ENCODE measurements around the gene SCAP.

The SCAP gene

DNA sequence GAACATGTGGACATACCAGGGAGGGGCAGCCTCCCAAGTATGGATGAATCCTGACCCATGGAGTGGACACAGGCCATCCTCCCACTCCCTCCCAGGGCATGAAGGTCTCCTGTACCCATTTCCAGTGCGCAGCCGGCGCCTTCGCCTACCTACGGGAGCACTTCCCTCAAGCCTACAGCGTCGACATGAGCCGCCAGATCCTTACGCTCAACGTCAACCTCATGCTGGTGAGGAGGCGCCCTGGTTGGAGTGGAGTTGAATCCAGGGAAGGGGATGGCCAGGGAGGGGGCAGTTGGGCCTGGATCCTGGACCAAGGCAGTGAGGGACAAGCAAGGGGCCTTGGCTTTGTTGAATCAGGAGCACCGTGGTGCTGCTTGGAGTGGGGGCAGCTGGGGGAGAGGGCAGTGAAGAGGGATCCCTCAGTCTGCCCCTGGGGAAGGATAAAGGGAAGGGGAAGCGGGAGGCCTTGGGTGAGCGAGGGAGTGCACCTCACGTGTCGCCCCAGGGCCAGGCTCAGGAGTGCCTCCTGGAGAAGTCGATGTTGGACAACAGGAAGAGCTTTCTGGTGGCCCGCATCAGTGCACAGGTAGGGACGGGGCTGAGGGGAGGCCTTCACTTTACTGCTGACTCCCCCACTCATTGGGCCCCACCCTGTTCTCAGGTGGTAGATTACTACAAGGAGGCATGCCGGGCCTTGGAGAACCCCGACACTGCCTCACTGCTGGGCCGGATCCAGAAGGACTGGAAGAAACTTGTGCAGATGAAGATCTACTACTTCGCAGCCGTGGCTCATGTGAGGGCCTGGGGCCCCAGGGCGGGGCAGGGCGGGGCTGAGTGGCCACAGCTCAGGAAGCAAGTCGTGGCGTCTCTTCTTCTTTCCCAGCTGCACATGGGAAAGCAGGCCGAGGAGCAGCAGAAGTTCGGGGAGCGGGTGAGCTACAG, 69.7 kb downstream of the SCAP start:
- H2AFZ ChIP-seq (ENCODE audit: low read depth, low read length) = no peak overlapping the region
- H3K4me3 ChIP-seq (ENCODE audit: low read length) = no peak overlapping the region
- H3K36me3 ChIP-seq (ENCODE audit: insufficient read depth, low read length) = peaks cover 51% of the 10 kb centered on the region
- no peaks in the 10 kb centered on the region for H3K27me3 ChIP-seq (ENCODE audit: insufficient read depth, low read length)
- H3K9me3 ChIP-seq (ENCODE audit: low read length) = no peaks in the 10 kb centered on the region
- H3K4me1 ChIP-seq (ENCODE audit: insufficient read depth, low read length) = peaks cover 4% of the 10 kb centered on the region

DNA sequence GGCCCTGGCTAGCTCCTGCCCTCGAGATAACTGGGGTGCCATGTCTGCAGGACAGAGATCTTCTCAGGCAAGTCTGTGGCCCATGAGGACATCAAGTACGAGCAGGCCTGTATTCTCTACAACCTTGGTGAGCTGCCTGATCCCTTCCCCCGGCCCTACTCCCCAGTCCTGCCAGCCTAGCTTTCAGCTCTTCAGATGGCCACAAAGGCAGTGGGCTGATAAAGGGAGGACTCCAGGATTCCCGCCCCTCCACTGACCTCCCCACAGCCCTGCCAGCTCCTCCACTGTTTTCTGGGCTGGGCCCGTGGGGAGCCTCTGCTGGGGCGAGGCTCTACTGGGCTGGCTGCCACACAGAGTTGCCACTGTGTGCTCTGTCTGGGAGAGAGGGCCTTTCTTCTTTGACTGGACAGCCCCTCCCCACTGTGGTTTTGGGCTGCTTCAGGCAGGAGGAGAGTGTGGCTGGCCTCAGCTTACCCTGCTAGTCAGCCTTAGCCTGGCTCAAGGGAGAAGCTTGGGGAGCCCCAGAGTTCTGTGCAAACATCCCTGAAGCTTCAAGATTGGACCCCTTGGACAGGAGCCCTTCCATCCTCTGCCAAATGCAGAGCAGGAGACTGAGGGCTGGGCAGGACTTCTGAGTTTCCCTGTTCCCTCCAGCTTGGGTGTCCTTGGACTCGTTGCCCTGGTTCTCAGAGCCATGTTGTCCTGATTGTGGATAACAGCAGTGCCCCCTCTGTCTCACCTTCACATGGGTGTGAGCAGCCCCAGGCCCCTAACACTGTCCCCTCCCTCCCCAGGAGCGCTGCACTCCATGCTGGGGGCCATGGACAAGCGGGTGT, 70.6 kb downstream of the SCAP start:
- peaks cover 49% of the 10 kb centered on the region for H3K36me3 ChIP-seq (ENCODE audit: insufficient read depth, low read length)

DNA sequence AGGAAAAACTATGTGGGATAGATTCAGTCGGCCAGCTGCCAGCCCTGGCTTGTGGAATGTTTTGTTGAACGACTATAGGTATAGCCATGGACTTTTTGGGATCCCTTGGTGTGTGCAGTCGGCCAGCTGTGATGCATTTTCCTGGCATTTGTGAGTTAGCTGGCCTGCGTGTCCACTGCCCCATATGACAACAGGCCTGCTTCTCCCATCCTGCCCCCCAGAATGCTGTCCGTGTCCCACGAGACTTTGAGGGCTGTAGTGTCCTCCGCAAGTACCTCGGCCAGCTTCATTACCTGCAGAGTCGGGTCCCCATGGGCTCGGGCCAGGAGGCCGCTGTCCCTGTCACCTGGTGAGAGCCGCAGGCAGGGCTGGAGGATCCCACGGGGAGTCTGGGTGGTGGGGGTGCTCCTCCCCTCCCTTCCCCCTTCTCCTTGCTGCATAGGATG, 71.3 kb downstream of the SCAP start:
- H2AFZ ChIP-seq (ENCODE audit: low read depth, low read length) = no peak overlapping the region
- no peak overlapping the region for H3K4me3 ChIP-seq (ENCODE audit: low read length)
- peaks cover 4% of the 10 kb centered on the region for H3K4me1 ChIP-seq (ENCODE audit: insufficient read depth, low read length)
- peaks cover 42% of the 10 kb centered on the region for H3K36me3 ChIP-seq (ENCODE audit: insufficient read depth, low read length)
- H3K27me3 ChIP-seq (ENCODE audit: insufficient read depth, low read length) = no peaks in the 10 kb centered on the region
- H3K9me3 ChIP-seq (ENCODE audit: low read length) = no peaks in the 10 kb centered on the region

More for the DNA sequence above, 70.6 kb downstream of the SCAP start:
- Histone ChIP-seq H3K4me3 (ENCODE audit: low read length) (no peak overlapping the region), H2AFZ (ENCODE audit: low read depth, low read length) (no peak overlapping the region), H3K4me1 (ENCODE audit: insufficient read depth, low read length) (peaks cover 4% of the 10 kb centered on the region), H3K9me3 (ENCODE audit: low read length) (no peaks in the 10 kb centered on the region), H3K27me3 (ENCODE audit: insufficient read depth, low read length) (no peaks in the 10 kb centered on the region)

DNA sequence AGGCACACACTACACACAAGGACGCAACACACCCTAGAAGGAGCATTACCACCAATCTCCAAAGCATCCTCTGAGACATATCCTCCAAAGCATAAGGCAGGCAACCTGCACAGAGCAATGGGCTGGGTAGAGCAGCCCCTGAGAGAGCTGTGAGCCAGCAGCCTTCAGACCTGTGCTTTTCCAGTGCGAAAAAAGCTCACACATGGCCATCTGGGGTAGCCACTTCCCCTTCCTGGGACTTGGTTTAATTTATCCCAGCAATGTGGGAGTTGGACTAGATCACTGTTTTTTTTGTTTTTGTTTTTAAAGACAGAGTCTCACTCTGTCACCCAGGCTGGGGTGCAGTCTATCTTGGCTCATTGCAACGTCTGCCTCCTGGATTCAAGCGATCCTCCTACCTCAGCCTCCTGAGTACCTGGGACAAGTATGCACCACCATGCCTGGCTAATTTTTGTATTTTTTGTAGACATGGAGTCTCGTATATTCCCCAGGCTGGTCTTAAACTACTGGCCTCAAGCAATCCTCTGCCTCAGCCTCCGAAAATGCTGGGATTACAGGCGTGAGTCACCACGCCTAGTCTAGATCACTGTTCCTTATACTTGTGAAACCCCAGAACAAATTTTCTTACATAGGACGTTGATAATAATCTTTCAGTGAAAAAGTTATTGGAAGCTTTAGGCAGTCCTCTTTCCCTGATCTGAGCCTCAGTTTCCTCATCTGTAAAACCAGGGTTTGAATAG, 76.0 kb downstream of the SCAP start:
- H3K36me3 ChIP-seq (ENCODE audit: insufficient read depth, low read length) = peaks cover 9% of the 10 kb centered on the region

DNA sequence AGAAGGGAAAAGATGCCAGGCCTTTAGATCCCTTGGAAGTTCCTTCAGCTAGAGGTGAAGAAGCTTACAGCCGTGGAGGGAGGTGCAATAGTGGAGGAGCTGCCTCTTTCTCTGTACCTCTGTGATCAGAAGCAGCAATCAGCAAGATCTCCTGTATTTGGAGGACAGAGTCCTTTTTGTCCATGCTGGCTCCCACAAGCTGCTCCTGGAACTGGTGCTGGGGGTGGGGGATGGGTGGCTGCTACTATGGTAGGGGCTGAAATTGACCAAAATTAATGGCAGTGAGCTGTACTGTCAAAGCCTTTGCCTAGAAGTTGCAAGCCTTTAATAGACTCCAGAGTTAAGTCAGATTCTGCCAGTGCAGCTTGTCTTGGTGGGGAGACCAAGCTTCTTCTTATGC, 76.7 kb downstream of the SCAP start:
- Histone ChIP-seq H3K27me3 (ENCODE audit: insufficient read depth, low read length) (no peaks in the 10 kb centered on the region), H3K36me3 (ENCODE audit: insufficient read depth, low read length) (peaks cover 6% of the 10 kb centered on the region)

More for the DNA sequence above, 76.0 kb downstream of the SCAP start:
- Histone ChIP-seq H3K4me3 (ENCODE audit: low read length) (no peak overlapping the region), H3K9me3 (ENCODE audit: low read length) (no peaks in the 10 kb centered on the region), H3K27me3 (ENCODE audit: insufficient read depth, low read length) (no peaks in the 10 kb centered on the region), H3K4me1 (ENCODE audit: insufficient read depth, low read length) (peaks cover 6% of the 10 kb centered on the region), H2AFZ (ENCODE audit: low read depth, low read length) (no peak overlapping the region)

DNA sequence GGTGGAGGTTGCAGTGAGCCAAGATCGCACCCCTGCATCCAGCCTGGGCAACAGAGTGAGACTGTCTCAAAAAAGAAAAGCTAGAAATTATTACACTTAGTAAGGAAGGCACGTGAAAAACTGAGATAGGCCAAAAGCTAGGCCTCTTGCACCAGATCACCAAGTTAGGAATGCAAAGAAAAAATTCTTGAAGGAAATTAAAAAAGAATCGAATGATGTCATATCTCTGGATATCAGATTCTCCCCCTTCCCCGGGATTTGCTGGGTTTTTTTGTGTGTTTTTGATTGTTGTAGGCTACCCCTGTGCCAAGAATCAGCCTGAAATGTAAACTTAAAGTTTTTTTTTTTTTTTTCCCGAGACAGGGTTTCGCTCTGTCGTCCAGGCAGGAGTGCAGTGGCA, 77.5 kb downstream of the SCAP start:
- H3K9me3 ChIP-seq (ENCODE audit: low read length) = no peaks in the 10 kb centered on the region
- H3K27me3 ChIP-seq (ENCODE audit: insufficient read depth, low read length) = no peaks in the 10 kb centered on the region
- peaks cover 6% of the 10 kb centered on the region for H3K36me3 ChIP-seq (ENCODE audit: insufficient read depth, low read length)
- peaks cover 18% of the 10 kb centered on the region for H3K4me1 ChIP-seq (ENCODE audit: insufficient read depth, low read length)
- H3K4me3 ChIP-seq (ENCODE audit: low read length) = no peak overlapping the region
- no peak overlapping the region for H2AFZ ChIP-seq (ENCODE audit: low read depth, low read length)

More for the DNA sequence above, 76.7 kb downstream of the SCAP start:
- Histone ChIP-seq H3K9me3 (ENCODE audit: low read length) (no peaks in the 10 kb centered on the region), H3K4me3 (ENCODE audit: low read length) (no peak overlapping the region), H2AFZ (ENCODE audit: low read depth, low read length) (no peak overlapping the region), H3K4me1 (ENCODE audit: insufficient read depth, low read length) (peaks cover 11% of the 10 kb centered on the region)

DNA sequence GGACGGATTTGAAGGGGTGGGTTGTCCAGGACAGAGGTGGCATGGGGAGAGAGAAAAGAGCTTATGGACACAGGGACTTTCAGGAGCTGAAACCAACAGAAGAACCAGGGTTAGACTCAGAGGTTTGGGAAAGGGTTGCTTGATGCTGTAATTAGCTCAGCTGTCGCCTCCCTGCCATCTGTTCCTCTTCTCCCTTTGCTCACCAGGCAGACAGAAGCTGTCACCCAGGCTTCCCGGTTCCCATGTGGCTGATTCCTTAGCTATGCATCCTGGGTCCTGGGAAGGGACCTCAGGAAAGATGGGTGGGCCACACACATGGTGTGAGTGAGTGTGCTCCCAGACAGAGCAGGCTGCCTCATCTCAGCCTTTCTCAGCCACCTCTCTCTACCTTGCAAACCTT, 80.9 kb downstream of the SCAP start:
- Histone ChIP-seq H3K36me3 (ENCODE audit: insufficient read depth, low read length) (peaks cover 4% of the 10 kb centered on the region), H3K9me3 (ENCODE audit: low read length) (no peaks in the 10 kb centered on the region), H3K27me3 (ENCODE audit: insufficient read depth, low read length) (no peaks in the 10 kb centered on the region), H2AFZ (ENCODE audit: low read depth, low read length) (no peak overlapping the region), H3K4me1 (ENCODE audit: insufficient read depth, low read length) (peaks cover 18% of the 10 kb centered on the region), H3K4me3 (ENCODE audit: low read length) (no peak overlapping the region)

DNA sequence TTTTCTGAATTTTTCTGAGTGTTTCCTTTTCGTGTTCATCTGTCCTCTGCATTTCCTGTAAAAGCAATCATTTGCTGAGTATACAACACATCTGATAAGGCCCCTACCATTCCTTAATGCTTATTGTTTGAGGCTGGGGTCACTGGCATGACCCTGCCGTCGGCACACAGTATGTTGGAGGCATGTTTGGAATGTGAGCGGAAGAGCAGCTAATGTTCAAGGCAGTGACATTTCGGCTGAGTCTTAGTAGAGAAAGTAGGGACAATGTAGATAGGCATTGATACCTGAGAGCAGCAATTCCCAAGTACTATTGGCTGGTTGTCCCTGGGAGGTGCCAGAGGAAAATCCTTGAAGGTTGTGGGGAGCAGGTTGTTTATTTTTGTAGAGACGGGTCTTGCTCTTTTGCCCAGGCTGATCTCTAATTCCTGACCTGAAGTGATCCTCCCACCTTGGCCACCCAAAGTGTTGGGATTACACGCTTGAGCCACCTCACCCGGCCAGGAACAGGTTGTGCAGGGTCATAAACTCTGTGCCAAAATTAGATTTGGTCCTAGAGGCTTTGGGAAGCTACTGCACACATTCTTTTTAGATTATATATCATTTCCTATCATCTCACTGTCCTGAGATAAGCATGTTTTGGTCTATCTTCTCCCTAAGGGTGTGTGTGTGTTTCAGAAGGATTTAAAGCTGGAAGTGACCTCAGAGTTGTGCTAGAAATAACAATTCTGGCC, 81.4 kb downstream of the SCAP start:
- Histone ChIP-seq H3K36me3 (ENCODE audit: insufficient read depth, low read length) (peaks cover 4% of the 10 kb centered on the region), H3K4me3 (ENCODE audit: low read length) (no peak overlapping the region), H3K9me3 (ENCODE audit: low read length) (no peaks in the 10 kb centered on the region), H2AFZ (ENCODE audit: low read depth, low read length) (no peak overlapping the region), H3K4me1 (ENCODE audit: insufficient read depth, low read length) (peaks cover 18% of the 10 kb centered on the region), H3K27me3 (ENCODE audit: insufficient read depth, low read length) (no peaks in the 10 kb centered on the region)

DNA sequence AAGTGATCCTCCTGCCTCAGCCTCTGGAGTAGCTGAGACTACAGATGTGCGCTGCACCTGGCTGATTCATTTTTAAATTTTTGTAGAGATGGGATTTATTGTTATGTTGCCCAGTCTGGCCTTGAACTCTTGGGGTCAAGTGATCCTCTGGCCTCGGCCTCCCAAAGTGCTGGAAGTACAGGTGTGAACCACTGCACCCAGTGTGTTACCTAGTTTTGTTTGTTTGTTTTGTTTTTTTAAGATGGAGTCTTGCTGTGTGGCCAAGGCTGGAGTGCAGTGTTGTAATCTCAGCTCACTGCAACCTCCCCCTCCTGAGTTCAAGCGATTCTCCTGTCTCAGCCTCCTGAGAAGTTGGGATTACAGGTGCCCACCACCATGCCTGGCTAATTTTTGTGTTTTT, 82.8 kb downstream of the SCAP start:
- Histone ChIP-seq H3K9me3 (ENCODE audit: low read length) (no peaks in the 10 kb centered on the region), H3K4me1 (ENCODE audit: insufficient read depth, low read length) (peaks cover 18% of the 10 kb centered on the region), H3K36me3 (ENCODE audit: insufficient read depth, low read length) (peaks cover 4% of the 10 kb centered on the region), H3K27me3 (ENCODE audit: insufficient read depth, low read length) (no peaks in the 10 kb centered on the region), H2AFZ (ENCODE audit: low read depth, low read length) (no peak overlapping the region), H3K4me3 (ENCODE audit: low read length) (no peak overlapping the region)

DNA sequence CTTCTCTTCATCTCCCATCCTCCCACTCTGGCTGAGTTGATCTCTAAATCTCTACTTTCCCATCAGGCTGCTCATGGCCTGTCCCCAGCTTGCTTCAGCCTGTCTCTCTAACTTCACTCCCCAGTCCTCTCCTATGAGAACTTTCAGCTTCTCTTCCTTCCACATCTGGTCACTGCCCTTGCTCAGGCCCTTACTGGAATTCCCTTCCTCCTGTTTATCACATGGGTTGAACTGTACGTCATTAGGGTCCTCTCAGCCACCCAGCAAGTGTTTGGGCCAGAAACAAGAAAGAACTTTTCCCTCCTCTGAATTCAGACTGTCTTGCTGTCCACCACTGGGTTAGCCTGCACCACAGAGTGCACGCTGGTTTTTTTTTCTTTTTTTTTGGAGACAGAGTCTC, 89.9 kb downstream of the SCAP start:
- no peaks in the 10 kb centered on the region for H3K9me3 ChIP-seq (ENCODE audit: low read length)
- H3K4me3 ChIP-seq (ENCODE audit: low read length) = no peak overlapping the region
- peaks cover 10% of the 10 kb centered on the region for H3K36me3 ChIP-seq (ENCODE audit: insufficient read depth, low read length)
- no peaks in the 10 kb centered on the region for H3K27me3 ChIP-seq (ENCODE audit: insufficient read depth, low read length)
- H2AFZ ChIP-seq (ENCODE audit: low read depth, low read length) = no peak overlapping the region
- H3K4me1 ChIP-seq (ENCODE audit: insufficient read depth, low read length) = peaks cover 5% of the 10 kb centered on the region

DNA sequence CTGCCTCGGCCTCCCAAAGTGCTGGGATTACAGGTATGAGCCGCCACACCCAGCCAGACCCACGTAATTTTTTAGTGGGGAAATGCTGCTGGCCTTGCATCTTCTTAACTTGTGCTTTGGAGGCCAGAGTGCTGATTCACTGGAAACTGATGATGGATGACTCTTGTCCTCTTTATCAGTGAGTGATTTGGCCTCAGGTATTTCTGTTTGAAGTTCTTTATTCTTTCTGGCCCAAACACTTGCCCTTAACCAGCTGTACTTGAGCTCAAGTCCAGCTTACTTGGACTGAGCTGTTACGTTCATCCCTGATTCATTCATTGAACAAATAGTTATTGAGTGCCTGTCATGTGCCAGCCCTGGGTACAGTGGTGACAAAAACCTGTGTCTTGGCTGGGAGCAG, 90.7 kb downstream of the SCAP start:
- no peak overlapping the region for H2AFZ ChIP-seq (ENCODE audit: low read depth, low read length)
- peaks cover 7% of the 10 kb centered on the region for H3K4me1 ChIP-seq (ENCODE audit: insufficient read depth, low read length)
- H3K27me3 ChIP-seq (ENCODE audit: insufficient read depth, low read length) = no peaks in the 10 kb centered on the region
- no peak overlapping the region for H3K4me3 ChIP-seq (ENCODE audit: low read length)
- no peaks in the 10 kb centered on the region for H3K9me3 ChIP-seq (ENCODE audit: low read length)
- H3K36me3 ChIP-seq (ENCODE audit: insufficient read depth, low read length) = peaks cover 10% of the 10 kb centered on the region

DNA sequence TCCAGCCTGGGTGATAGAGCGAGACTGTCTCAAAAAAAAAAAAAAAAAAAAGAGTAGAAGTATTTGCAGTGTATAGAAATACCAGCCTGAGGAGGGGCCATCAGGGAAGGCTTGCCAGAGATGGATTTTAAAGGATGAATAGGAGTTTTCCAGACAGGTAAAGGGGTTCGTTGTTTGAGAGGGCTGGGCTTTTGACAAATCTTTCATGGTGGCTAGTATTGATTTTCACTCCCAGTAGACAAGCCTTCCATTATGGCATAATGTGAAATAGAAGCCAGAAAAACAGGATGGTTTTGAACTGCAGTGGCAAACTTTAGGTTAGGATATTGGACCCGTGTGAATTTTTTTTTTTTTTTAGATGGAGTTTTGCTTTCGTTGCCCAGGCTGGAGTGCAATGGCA, 91.3 kb downstream of the SCAP start:
- H3K4me1 ChIP-seq (ENCODE audit: insufficient read depth, low read length) = peaks cover 13% of the 10 kb centered on the region
- H3K4me3 ChIP-seq (ENCODE audit: low read length) = no peak overlapping the region
- H3K36me3 ChIP-seq (ENCODE audit: insufficient read depth, low read length) = peaks cover 10% of the 10 kb centered on the region
- no peak overlapping the region for H2AFZ ChIP-seq (ENCODE audit: low read depth, low read length)
- H3K9me3 ChIP-seq (ENCODE audit: low read length) = no peaks in the 10 kb centered on the region
- H3K27me3 ChIP-seq (ENCODE audit: insufficient read depth, low read length) = no peaks in the 10 kb centered on the region

Data from neuron (in vitro differentiated cells).